ENCODE data around the gene HLA-DRB1. TPM values are rescaled to one million over a fixed set of nuclear protein-coding genes. Genes with fewer than 3 reads are reported as not detected.

Gene HLA-DRB1
- total RNA-seq, 4 donors from 2014 or later: 28.2 to 93.2 (median 49.1) TPM

- intact Hi-C loops (cut with DNase I): loop anchor here (10.0 kb wide), 1 partner anchor 86 kb away; no protein-coding TSS in a partner anchor
- H3K4me1 ChIP-seq: no peaks in the 10 kb centered on the region
- no peak overlapping the region for H3K4me3 ChIP-seq
- no peaks in the 10 kb centered on the region for H3K27me3 ChIP-seq
- no peak overlapping the region for H3K27ac ChIP-seq (replicated peaks in 1 of 4)
- H3K36me3 ChIP-seq: no peaks in the 10 kb centered on the region
- no peak for TF ChIP-seq EP300 (IDR thresholded peaks at IDR 0.05)
- no peak for TF ChIP-seq POLR2AphosphoS5 (IDR thresholded peaks at IDR 0.05)
- TF ChIP-seq, protein P1, sequence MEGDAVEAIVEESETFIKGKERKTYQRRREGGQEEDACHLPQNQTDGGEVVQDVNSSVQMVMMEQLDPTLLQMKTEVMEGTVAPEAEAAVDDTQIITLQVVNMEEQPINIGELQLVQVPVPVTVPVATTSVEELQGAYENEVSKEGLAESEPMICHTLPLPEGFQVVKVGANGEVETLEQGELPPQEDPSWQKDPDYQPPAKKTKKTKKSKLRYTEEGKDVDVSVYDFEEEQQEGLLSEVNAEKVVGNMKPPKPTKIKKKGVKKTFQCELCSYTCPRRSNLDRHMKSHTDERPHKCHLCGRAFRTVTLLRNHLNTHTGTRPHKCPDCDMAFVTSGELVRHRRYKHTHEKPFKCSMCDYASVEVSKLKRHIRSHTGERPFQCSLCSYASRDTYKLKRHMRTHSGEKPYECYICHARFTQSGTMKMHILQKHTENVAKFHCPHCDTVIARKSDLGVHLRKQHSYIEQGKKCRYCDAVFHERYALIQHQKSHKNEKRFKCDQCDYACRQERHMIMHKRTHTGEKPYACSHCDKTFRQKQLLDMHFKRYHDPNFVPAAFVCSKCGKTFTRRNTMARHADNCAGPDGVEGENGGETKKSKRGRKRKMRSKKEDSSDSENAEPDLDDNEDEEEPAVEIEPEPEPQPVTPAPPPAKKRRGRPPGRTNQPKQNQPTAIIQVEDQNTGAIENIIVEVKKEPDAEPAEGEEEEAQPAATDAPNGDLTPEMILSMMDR (IDR thresholded peaks at IDR 0.05): no peak
- no peak for TF ChIP-seq POLR2A (IDR thresholded peaks at IDR 0.05; ENCODE audit: low read depth)
- no peaks in the 10 kb centered on the region for H3K9me3 ChIP-seq
- WGBS: 37% methylated on average over 4 of the region's 4 CpGs
- no peak for DNase-seq (ENCODE audit: extremely low spot score)
Observed at GRCh38 chr6:32570363-32570905, 19.2 kb downstream of the HLA-DRB1 start.

DNA sequence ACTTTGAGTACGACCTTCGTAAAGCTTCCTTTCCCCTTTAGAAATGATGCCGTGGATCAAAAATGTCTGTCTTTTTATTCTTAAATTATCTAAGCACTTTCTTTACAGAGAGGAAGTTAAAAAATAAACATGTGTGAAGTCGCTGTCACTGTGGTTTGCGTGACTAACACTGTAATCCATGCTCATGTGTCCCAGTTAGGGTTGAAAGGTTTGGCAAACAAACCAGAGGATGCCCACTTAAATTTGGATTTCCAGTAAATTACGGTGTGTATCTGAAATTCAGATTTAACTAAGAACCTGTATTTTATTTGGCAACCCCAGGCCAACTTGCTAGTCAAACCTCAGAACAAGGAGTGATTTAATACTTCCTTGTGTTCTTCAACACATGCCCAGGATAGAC is 21.1 kb downstream of the HLA-DRB1 start:
- Histone ChIP-seq H3K36me3 (no peaks in the 10 kb centered on the region), H3K4me3 (no peak overlapping the region), H3K9me3 (no peaks in the 10 kb centered on the region), H3K27ac (replicated peaks in 1 of 4) (no peak overlapping the region), H3K4me1 (no peaks in the 10 kb centered on the region), H3K27me3 (no peaks in the 10 kb centered on the region)
- TF ChIP-seq, protein P1 (IDR thresholded peaks at IDR 0.05): no peak
- TF ChIP-seq POLR2A (IDR thresholded peaks at IDR 0.05; ENCODE audit: low read depth): no peak
- TF ChIP-seq EP300 (IDR thresholded peaks at IDR 0.05): no peak
- no peak for TF ChIP-seq POLR2AphosphoS5 (IDR thresholded peaks at IDR 0.05)
- no peak for DNase-seq (ENCODE audit: extremely low spot score)
- 29% methylated on average over 6 of the region's 6 CpGs for WGBS
- intact Hi-C loops (cut with DNase I): no loop called here

DNA sequence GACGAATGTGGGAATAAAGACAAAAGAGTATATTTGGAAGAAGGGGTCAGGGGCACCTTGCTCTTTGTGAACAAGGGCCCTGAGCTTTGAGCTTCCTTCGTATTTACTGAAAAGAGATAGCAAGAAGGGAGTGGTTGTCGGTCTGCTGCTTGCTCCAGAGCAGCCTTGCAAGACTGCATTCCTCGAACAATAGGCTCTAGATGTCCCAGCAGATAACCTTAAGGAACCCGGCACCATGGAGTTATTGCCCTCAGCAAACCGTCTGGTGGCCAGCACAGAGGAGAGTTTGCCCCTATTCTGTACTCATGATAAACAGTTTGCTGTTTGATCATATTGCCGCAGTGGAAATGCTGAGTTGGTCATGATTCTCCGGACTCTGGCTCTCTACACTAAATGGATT is 22.7 kb downstream of the HLA-DRB1 start:
- Histone ChIP-seq H3K27ac (replicated peaks in 1 of 4) (no peak overlapping the region), H3K9me3 (no peaks in the 10 kb centered on the region), H3K4me3 (no peak overlapping the region), H3K27me3 (no peaks in the 10 kb centered on the region), H3K4me1 (no peaks in the 10 kb centered on the region), H3K36me3 (no peaks in the 10 kb centered on the region)
- no peak for DNase-seq (ENCODE audit: extremely low spot score)
- TF ChIP-seq, protein P1 (IDR thresholded peaks at IDR 0.05): no peak
- TF ChIP-seq POLR2A (IDR thresholded peaks at IDR 0.05; ENCODE audit: low read depth) (no peak), EP300 (IDR thresholded peaks at IDR 0.05) (no peak), POLR2AphosphoS5 (IDR thresholded peaks at IDR 0.05) (no peak)
- intact Hi-C loops (cut with DNase I): no loop called here
- 87% methylated on average over 3 of the region's 8 CpGs for WGBS

GRCh38 chr6:32565511-32565910 is 24.1 kb downstream of the HLA-DRB1 start:
- Histone ChIP-seq H3K4me1 (no peaks in the 10 kb centered on the region), H3K36me3 (no peaks in the 10 kb centered on the region), H3K9me3 (no peaks in the 10 kb centered on the region), H3K4me3 (no peak overlapping the region), H3K27ac (replicated peaks in 1 of 4) (no peak overlapping the region), H3K27me3 (no peaks in the 10 kb centered on the region)
- no peak for DNase-seq (ENCODE audit: extremely low spot score)
- TF ChIP-seq POLR2AphosphoS5 (IDR thresholded peaks at IDR 0.05): no peak
- no peak for TF ChIP-seq POLR2A (IDR thresholded peaks at IDR 0.05; ENCODE audit: low read depth)
- TF ChIP-seq, protein P1 (IDR thresholded peaks at IDR 0.05): no peak
- no peak for TF ChIP-seq EP300 (IDR thresholded peaks at IDR 0.05)
- intact Hi-C loops (cut with DNase I): no loop called here
- no CpG with 5 or more reads among the region's 1 CpG for whole genome bisulfite sequencing

DNA sequence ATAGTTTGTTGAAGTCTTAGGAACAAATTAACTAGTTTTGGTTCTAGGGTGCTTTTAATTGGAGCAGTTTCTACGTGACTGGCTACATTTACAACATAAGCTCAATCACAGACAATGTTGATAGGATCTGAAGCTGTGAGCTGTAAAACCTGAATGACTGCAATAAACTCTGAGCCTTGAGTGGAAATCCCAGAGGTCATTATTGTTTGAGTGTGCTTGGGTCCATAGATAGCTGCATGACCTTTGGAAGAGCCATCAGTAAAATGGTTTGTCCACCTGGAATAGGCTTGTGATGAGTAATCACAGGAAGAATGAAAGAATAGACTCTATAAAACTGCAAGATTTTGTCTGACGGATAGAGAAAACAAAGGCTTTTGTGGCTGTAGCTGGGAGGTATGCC is 26.7 kb downstream of the HLA-DRB1 start:
- no peaks in the 10 kb centered on the region for H3K27me3 ChIP-seq
- no peaks in the 10 kb centered on the region for H3K9me3 ChIP-seq
- H3K4me3 ChIP-seq: no peak overlapping the region
- no peak overlapping the region for H3K27ac ChIP-seq (replicated peaks in 1 of 4)
- intact Hi-C loops (cut with DNase I): no loop called here
- WGBS: 71% methylated on average over 2 of the region's 2 CpGs
- H3K4me1 ChIP-seq: no peaks in the 10 kb centered on the region
- DNase-seq (ENCODE audit: extremely low spot score): no peak
- no peak for TF ChIP-seq EP300 (IDR thresholded peaks at IDR 0.05)
- no peak for TF ChIP-seq POLR2AphosphoS5 (IDR thresholded peaks at IDR 0.05)
- no peak for TF ChIP-seq POLR2A (IDR thresholded peaks at IDR 0.05; ENCODE audit: low read depth)
- TF ChIP-seq, protein P1 (IDR thresholded peaks at IDR 0.05): no peak
- H3K36me3 ChIP-seq: no peaks in the 10 kb centered on the region

All from esophagus muscularis mucosa (tissue), 4 donors.